Stimulated activated CD4-positive, alpha-beta T cell treated with anti-CD3 and anti-CD28 coated beads, Interleukin-12 subunit alpha, Interleukin-12 subunit beta, amount 100 ng/mL, for 4 hours (primary cell): ENCODE measurements around the gene NLRP7.
"Not testable (repeated sequence)": the region's sequence is repeated elsewhere in the genome, so short reads cannot be mapped to it uniquely, and the experiment has no call there.

ENCODE experiments used
- DNase-seq: peaks from one replicate; pipeline ENCODE4 v3.0.0-alpha.2; 2020

Gene NLRP7

GRCh38 chr19:54947381-54947780 lies at the start of gene NLRP7:
Gene NLRP7, minus strand, starts transcription at chr19:54947530.
- DNase-seq = no peak

GRCh38 chr19:54995561-54995960 lies 48.2 kb upstream of the NLRP7 start:
- DNase-seq = no peak

- DNase-seq = not testable (repeated sequence)
These were observed 42.2 kb upstream of the NLRP7 start for GRCh38 chr19:54989531-54989930.

GRCh38 chr19:54982562-54982961 lies 35.2 kb upstream of the NLRP7 start:
- not testable (repeated sequence) for DNase-seq

GRCh38 chr19:54973229-54974090 lies 26.1 kb upstream of the NLRP7 start:
- not testable (repeated sequence) for DNase-seq

- DNase-seq = not testable (repeated sequence)
These were observed 24.1 kb upstream of the NLRP7 start for GRCh38 chr19:54971446-54971845.

GRCh38 chr19:54969647-54970046 lies 22.3 kb upstream of the NLRP7 start:
- no peak for DNase-seq

GRCh38 chr19:54967611-54968010 lies 20.3 kb upstream of the NLRP7 start:
- no peak for DNase-seq

GRCh38 chr19:54965055-54965454 lies 17.7 kb upstream of the NLRP7 start:
- not testable (repeated sequence) for DNase-seq

- no peak for DNase-seq
These were observed 12.5 kb upstream of the NLRP7 start for GRCh38 chr19:54959840-54960239.

- DNase-seq = no peak
These were observed 8.0 kb upstream of the NLRP7 start for GRCh38 chr19:54955376-54955775.

- not testable (repeated sequence) for DNase-seq
These were observed 6.0 kb upstream of the NLRP7 start for GRCh38 chr19:54953345-54953713.

- no peak for DNase-seq
These were observed 5.4 kb upstream of the NLRP7 start for GRCh38 chr19:54952591-54953344.

GRCh38 chr19:54950580-54950979 lies 3.2 kb upstream of the NLRP7 start:
- DNase-seq = not testable (repeated sequence)

- no peak for DNase-seq
These were observed 2.1 kb upstream of the NLRP7 start for GRCh38 chr19:54949412-54949811.

GRCh38 chr19:54943772-54944361 lies 3.5 kb downstream of the NLRP7 start:
- DNase-seq = not testable (repeated sequence)

GRCh38 chr19:54939538-54939937 lies 7.8 kb downstream of the NLRP7 start:
- not testable (repeated sequence) for DNase-seq

GRCh38 chr19:54938906-54939305 lies 8.4 kb downstream of the NLRP7 start:
- DNase-seq = no peak

- no peak for DNase-seq
These were observed 9.4 kb downstream of the NLRP7 start for GRCh38 chr19:54937926-54938325.

GRCh38 chr19:54928299-54928698 lies 19.0 kb downstream of the NLRP7 start:
- no peak for DNase-seq

- no peak for DNase-seq
These were observed 24.1 kb downstream of the NLRP7 start for GRCh38 chr19:54923276-54923675.

- DNase-seq = no peak
These were observed 26.2 kb downstream of the NLRP7 start for GRCh38 chr19:54921082-54921481.
